Astrocyte (in vitro differentiated cells and primary cell): Measurements from ENCODE around the gene UBE2U.
"Not testable (repeated sequence)": the region's sequence is repeated elsewhere in the genome, so short reads cannot be mapped to it uniquely, and the experiment has no call there.

ENCODE experiments used
- CTCF ChIP-seq: IDR thresholded peaks from 2 replicates; pipeline ENCODE4 v1.5.1; 2011; ENCODE audit warnings: low read depth, mild to moderate bottlenecking, inconsistent platforms, low read length, moderate library complexity; ENCODE audit not compliant: insufficient read depth
- EZH2 ChIP-seq: IDR thresholded peaks from 2 replicates; pipeline ENCODE4 v1.6.1; 2012; ENCODE audit warnings: mild to moderate bottlenecking, low read length, inconsistent platforms; ENCODE audit not compliant: insufficient read depth

DNA sequence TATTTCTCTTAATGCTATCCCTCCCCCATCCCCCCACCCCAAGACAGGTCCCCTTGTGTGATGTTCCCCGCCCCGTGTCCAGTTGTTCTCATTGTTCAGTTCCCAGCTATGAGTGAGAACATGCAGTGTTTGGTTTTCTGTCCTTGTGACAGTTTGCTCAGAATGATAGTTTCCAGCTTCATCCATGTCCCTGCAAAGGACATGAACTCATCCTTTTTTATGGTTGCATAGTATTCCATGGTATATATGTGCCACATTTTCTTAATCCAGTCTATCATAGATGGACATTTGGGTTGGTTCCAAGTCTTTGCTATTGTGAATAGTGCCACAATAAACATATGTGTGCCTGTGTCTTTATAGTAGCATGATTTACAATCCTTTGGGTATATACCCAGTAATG is 55.0 kb downstream of the UBE2U start:
- not testable (repeated sequence) for TF ChIP-seq CTCF, EZH2
